C4-2B (cell line): Measurements from ENCODE around the gene RAPGEF6.

Experiments used
- CTCF ChIP-seq: fragments of 450-650 bp; conservative IDR thresholded peaks from 2 replicates; pipeline ENCODE4 v1.5.1; 2017; ENCODE audit warnings: mild to moderate bottlenecking
- ZFX ChIP-seq: fragments of 450-650 bp; IDR thresholded peaks from 2 replicates; pipeline ENCODE4 v1.6.1; 2017

- TF ChIP-seq CTCF (no peak), ZFX (no peak)
These were observed 4.1 kb upstream of the RAPGEF6 start for GRCh38 chr5:131639148-131639547.
